Activated naive CD8-positive, alpha-beta T cell treated with anti-CD3 and anti-CD28 coated beads, Interleukin-2, amount 50 U/mL, for 24 hours (primary cell): Measurements from ENCODE around the gene LAPTM4A.
A peak's percentile ranks its signal among the peaks of the same experiment; 100 is the strongest.

Experiments
- ATAC-seq: fragments of 150-1000 bp; cut with Tn5 transposase; one replicate; pipeline ENCODE4 v1.10.0; 2021
- DNase-seq: peaks from one replicate; pipeline ENCODE4 v3.0.0; 2021
- H3K27ac Mint-ChIP-seq: one replicate; pipeline ENCODE4 v1.8.0; 2021; ENCODE audit warnings: mild to moderate bottlenecking, mixed read lengths
- H3K27me3 Mint-ChIP-seq: one replicate; pipeline ENCODE4 v1.8.0; 2021; ENCODE audit warnings: mixed read lengths
- H3K36me3 Mint-ChIP-seq: one replicate; pipeline ENCODE4 v1.8.0; 2021; ENCODE audit warnings: low read depth, mixed read lengths
- H3K4me1 Mint-ChIP-seq: one replicate; pipeline ENCODE4 v1.8.0; 2021; ENCODE audit warnings: mixed read lengths
- H3K4me3 Mint-ChIP-seq: one replicate; pipeline ENCODE4 v1.8.0; 2021; ENCODE audit warnings: mild to moderate bottlenecking, moderate library complexity, mixed read lengths
- H3K9me3 Mint-ChIP-seq: one replicate; pipeline ENCODE4 v1.8.0; 2021; ENCODE audit warnings: mixed read lengths

The LAPTM4A gene

DNA sequence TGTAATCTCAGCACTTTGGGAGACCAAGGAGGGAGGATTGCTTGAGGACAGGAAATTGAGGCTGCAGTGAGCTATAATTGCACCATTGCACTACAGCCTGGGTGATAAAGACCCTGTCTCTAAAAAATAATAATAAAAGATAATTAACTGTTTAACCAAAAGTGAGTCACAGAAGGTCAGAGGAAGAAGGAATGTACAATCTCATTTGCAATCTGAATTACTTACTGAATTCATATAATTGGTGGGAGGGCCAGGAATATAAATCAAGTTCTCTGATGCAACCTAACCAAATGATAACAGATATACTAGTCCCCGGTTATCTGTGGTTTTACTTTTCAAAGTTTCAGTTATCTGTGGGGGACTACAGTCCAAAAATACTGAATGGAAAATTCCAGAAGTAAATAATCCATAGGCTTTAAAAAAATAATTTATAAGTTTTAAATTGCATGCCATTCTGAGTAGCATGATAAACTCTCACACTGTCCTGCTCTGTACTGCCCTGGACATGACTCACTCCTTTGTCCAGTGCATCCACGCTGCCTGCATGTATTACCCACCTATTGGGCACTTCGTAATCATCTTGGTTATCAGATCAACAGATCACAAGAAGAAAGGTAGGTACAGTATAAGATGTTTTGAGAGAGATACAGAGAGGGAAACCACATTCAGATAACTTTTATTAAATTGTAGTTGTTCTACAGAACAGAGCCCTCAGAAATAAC, 26.2 kb downstream of the LAPTM4A start:
- H3K36me3 Mint-ChIP-seq = peaks cover 43% of the 10 kb centered on the region

DNA sequence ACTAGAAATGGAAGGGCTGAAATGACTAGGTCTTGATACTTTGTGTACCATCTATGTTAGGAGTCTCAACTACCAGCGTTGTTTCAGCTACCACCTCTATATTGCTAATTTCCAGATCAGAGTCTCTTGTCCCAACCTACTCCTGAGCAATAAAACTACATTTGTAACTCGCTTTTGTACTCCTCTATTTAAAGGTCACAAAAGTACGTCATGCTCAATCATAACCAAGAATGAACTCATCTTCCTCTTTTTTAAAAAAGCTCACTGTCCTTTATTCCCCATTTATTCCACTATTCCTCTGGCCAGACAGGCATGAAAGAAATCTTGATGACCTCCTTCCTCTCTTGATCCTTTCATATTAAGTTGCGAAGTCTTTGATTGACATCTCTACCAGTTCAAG, 27.7 kb downstream of the LAPTM4A start:
- H3K9me3 Mint-ChIP-seq = peaks cover 26% of the 10 kb centered on the region
- no peak for ATAC-seq
- H3K36me3 Mint-ChIP-seq = peaks cover 32% of the 10 kb centered on the region
- no peaks in the 10 kb centered on the region for H3K27me3 Mint-ChIP-seq
- H3K27ac Mint-ChIP-seq = no peak overlapping the region
- H3K4me3 Mint-ChIP-seq = no peak overlapping the region
- DNase-seq = no peak
- H3K4me1 Mint-ChIP-seq = no peaks in the 10 kb centered on the region

More for the DNA sequence above, 26.2 kb downstream of the LAPTM4A start:
- no peaks in the 10 kb centered on the region for H3K4me1 Mint-ChIP-seq
- peaks cover 18% of the 10 kb centered on the region for H3K9me3 Mint-ChIP-seq
- ATAC-seq (no peak), DNase-seq (no peak)
- no peak overlapping the region for H3K27ac Mint-ChIP-seq
- no peak overlapping the region for H3K4me3 Mint-ChIP-seq
- no peaks in the 10 kb centered on the region for H3K27me3 Mint-ChIP-seq

- H3K9me3 Mint-ChIP-seq = peaks cover 26% of the 10 kb centered on the region
- no peak overlapping the region for H3K27ac Mint-ChIP-seq
- no peak overlapping the region for H3K4me3 Mint-ChIP-seq
- H3K4me1 Mint-ChIP-seq = no peaks in the 10 kb centered on the region
- H3K27me3 Mint-ChIP-seq = no peaks in the 10 kb centered on the region
- no peak for ATAC-seq
- no peak for DNase-seq
- H3K36me3 Mint-ChIP-seq = peaks cover 18% of the 10 kb centered on the region
Observed at GRCh38 chr2:20021405-20022009, 29.9 kb downstream of the LAPTM4A start.

DNA sequence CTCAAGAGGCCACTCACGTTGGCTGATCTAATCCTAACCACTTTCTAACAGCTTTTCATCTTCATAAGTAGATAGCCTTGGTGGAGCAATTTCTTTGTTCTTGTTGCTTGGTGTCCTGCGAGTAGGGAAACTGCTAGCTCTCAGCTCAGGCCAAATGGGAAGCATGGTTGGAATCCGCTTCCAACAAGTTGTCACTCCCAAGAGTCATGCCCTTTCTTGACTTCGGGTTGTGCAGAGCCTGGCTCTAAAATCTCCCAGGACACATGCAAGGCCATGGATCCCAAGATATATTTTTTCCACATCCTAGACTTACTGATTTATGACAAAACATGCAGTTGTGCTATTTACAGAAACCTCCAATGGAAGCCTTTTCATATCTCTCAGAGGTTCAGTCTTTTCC, 31.7 kb downstream of the LAPTM4A start:
- peaks cover 27% of the 10 kb centered on the region for H3K9me3 Mint-ChIP-seq
- no peak for ATAC-seq

GRCh38 chr2:20018601-20019152, 32.8 kb downstream of the LAPTM4A start:
- no peak for ATAC-seq
- H3K9me3 Mint-ChIP-seq = peaks cover 30% of the 10 kb centered on the region

More for the DNA sequence above, 31.7 kb downstream of the LAPTM4A start:
- H3K27ac Mint-ChIP-seq = no peak overlapping the region
- H3K4me3 Mint-ChIP-seq = no peak overlapping the region
- DNase-seq = no peak
- H3K4me1 Mint-ChIP-seq = no peaks in the 10 kb centered on the region
- peaks cover 2% of the 10 kb centered on the region for H3K27me3 Mint-ChIP-seq
- H3K36me3 Mint-ChIP-seq = peaks cover 18% of the 10 kb centered on the region

DNA sequence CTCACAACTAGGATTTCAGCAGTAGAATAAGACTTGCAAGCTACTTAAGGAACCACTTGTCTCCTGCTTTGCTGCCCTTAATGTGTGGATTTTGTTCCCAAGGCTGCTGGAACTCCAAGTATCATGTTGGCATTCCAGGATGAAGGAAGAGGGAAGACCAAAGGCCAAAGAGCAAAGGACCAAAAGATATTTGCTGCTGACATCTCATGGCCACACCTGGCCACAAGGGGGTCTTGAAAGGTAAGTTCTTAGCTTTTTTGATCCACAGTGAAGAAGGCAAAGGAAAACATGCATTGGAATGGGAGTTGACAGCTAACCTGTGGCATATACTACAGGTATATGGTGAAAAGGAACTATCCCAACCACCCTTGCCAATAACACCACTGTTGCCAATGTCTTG, 35.1 kb downstream of the LAPTM4A start:
- Mint-ChIP-seq H3K36me3 (peaks cover 9% of the 10 kb centered on the region), H3K4me3 (no peak overlapping the region), H3K27ac (no peak overlapping the region), H3K9me3 (peaks cover 18% of the 10 kb centered on the region), H3K4me1 (peaks cover 3% of the 10 kb centered on the region), H3K27me3 (peaks cover 25% of the 10 kb centered on the region)
- ATAC-seq (no peak), DNase-seq (no peak)

More at GRCh38 chr2:20018601-20019152, 32.8 kb downstream of the LAPTM4A start:
- Mint-ChIP-seq H3K27me3 (peaks cover 10% of the 10 kb centered on the region), H3K27ac (no peak overlapping the region), H3K36me3 (peaks cover 18% of the 10 kb centered on the region), H3K4me1 (no peaks in the 10 kb centered on the region), H3K4me3 (no peak overlapping the region)
- no peak for DNase-seq

DNA sequence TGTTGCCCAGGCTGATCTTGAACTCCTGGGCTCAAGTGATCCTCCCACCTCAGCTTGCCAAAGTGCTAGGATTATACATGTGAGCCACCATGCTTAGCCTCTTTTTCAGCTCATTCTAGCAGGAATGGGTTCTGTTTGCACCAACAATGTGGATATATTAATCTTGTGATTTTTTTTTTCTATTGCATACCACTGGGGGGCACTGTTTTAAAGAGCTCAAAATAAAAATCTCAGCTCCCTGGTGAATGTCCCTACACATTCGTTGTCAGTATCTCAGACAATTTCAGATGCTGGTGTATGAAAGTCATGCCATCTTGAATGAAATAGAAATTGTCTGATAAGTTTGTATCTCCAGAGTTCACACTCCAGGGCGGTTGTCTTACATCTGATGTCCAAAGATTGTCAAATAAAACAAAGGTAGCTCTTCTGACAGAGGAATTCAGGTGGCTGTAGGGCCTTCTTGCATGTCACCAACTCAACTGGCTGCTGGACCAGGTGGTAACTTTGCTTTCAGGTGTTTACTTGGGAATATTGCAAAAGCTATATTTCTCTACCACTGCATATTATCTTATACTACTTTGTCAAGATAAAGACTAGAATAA, 35.8 kb downstream of the LAPTM4A start:
- peaks cover 32% of the 10 kb centered on the region for H3K27me3 Mint-ChIP-seq
- H3K4me1 Mint-ChIP-seq = peaks cover 3% of the 10 kb centered on the region
- ATAC-seq (no peak), DNase-seq (no peak)
- H3K36me3 Mint-ChIP-seq = peaks cover 5% of the 10 kb centered on the region
- H3K4me3 Mint-ChIP-seq = no peak overlapping the region
- no peak overlapping the region for H3K27ac Mint-ChIP-seq
- H3K9me3 Mint-ChIP-seq = peaks cover 15% of the 10 kb centered on the region

DNA sequence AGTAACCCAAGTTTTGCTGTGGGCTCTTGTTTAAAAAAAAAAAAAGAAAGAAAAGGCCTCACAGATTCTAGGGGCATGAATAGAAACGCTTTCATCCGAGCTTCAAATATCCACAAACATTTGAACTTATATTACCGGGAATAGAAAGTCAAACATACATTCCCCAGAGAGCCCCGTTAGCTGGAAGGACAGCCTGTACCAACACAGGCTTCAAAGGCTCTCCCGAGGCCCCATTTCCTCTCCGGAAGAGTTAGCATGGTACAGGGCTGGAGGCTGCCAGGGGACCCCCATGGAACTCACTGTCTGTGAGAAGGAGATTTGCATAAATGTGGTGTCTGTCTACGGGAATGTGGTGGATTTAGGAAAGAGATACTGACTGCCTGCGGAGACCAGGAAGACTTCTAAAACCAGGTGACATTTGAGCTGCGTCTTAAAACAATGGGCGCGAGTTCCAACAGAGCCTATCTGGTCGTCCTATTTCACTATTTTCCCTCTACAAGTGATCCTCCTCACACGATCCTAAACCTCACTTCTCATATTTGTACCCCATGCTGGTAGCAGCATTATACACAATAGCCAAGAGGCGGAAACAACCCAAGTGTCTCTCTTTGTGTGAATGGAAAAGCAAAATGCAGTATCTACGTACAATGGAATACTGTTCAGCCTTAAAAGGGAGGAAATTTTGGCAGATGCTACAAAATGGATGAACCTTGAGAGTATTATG, 38.1 kb downstream of the LAPTM4A start:
- peaks cover 40% of the 10 kb centered on the region for H3K27me3 Mint-ChIP-seq
- H3K36me3 Mint-ChIP-seq = no peaks in the 10 kb centered on the region
- no peak for DNase-seq

GRCh38 chr2:20012282-20013125, 38.9 kb downstream of the LAPTM4A start, which contains the start of gene MATN3:
Gene MATN3, minus strand, starts transcription at chr2:20012668. Its CDS starts 37 bp downstream, at chr2:20012631.
- H3K4me1 Mint-ChIP-seq = peaks cover 3% of the 10 kb centered on the region
- ATAC-seq = peak; percentile 33
- H3K27ac Mint-ChIP-seq = no peak within 1 kb of the TSS
- no peaks in the 10 kb centered on the region for H3K36me3 Mint-ChIP-seq
- H3K27me3 Mint-ChIP-seq = peaks cover 43% of the 10 kb centered on the region
- peaks cover 4% of the 10 kb centered on the region for H3K9me3 Mint-ChIP-seq
- H3K4me3 Mint-ChIP-seq = peak within 1 kb of the TSS; percentile 53
- DNase-seq = no peak

More for the DNA sequence above, 38.1 kb downstream of the LAPTM4A start:
- no peak for ATAC-seq
- Mint-ChIP-seq H3K9me3 (peaks cover 4% of the 10 kb centered on the region), H3K4me1 (peaks cover 3% of the 10 kb centered on the region), H3K4me3 (peak overlapping the region; percentile 15), H3K27ac (no peak overlapping the region)

GRCh38 chr2:20012032-20012281, 39.5 kb downstream of the LAPTM4A start:
- H3K27ac Mint-ChIP-seq = no peak overlapping the region
- H3K4me1 Mint-ChIP-seq = peaks cover 3% of the 10 kb centered on the region
- H3K27me3 Mint-ChIP-seq = peaks cover 45% of the 10 kb centered on the region
- ATAC-seq (no peak), DNase-seq (no peak)
- H3K4me3 Mint-ChIP-seq = peak overlapping the region; percentile 53
- H3K9me3 Mint-ChIP-seq = peaks cover 4% of the 10 kb centered on the region
- H3K36me3 Mint-ChIP-seq = no peaks in the 10 kb centered on the region

DNA sequence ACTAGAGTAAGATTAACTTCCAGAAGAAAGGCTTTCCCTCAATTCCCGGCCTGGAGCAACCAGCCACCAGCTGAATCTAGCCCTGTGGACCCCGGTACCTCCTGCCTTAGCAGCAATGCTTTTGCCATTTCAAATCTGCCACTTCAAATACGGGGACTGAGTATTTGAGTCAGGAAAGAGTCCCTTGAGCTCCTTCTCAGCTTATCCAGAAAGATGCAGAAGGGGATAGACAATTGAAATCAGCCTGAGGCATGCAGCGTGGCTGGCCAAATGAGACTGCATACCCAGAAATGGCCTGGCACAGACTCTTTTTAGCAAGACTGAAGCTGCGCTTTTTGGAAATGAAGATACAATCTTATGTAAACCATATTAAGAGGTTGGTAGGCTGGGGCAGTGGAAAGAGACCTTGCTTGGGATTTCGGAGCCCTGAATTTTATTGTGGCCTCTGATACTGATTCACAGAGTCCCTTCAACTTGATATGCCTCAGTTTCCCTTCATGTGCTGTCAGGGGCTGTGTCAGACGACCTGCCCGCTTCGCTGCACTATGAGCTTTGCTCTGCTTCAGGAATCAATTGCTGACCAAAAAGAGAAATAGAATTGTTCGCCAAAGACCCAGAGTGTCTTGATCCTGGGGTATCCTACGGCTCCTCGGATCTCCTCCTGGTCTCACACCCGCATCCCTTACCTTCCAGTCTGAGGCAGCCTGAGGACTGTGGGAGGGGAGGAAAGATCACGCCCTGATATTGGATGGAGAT, 40.0 kb downstream of the LAPTM4A start:
- ATAC-seq (no peak), DNase-seq (no peak)
- Mint-ChIP-seq H3K27ac (no peak overlapping the region), H3K4me1 (peaks cover 3% of the 10 kb centered on the region), H3K9me3 (peaks cover 4% of the 10 kb centered on the region), H3K36me3 (no peaks in the 10 kb centered on the region), H3K4me3 (peak overlapping the region; percentile 53), H3K27me3 (peaks cover 45% of the 10 kb centered on the region)

DNA sequence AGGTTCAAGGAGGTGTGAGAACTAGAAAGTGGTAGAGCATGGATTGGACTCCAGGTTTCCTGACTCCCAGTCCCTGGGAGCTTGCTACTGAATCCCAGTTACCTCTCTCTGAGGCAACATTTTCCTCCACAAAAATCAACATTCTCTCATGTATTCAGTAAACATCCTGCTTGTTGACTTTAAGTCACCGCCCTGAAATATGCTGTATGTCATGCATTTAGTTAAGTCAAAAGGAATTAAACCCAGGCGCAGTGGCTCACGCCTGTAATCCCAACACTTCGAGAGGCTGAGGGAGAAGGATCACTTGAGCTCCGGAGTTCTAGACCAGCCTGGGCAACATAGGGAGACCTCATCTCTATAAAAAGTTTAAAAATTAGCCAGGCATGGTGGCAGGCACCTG, 42.7 kb downstream of the LAPTM4A start:
- Mint-ChIP-seq H3K9me3 (no peaks in the 10 kb centered on the region), H3K27ac (no peak overlapping the region), H3K36me3 (no peaks in the 10 kb centered on the region), H3K27me3 (peaks cover 35% of the 10 kb centered on the region), H3K4me1 (peaks cover 3% of the 10 kb centered on the region), H3K4me3 (no peak overlapping the region)
- no peak for DNase-seq
- ATAC-seq = no peak

GRCh38 chr2:20005891-20006470, 45.4 kb downstream of the LAPTM4A start:
- ATAC-seq = no peak
- H3K27me3 Mint-ChIP-seq = peaks cover 21% of the 10 kb centered on the region
- H3K36me3 Mint-ChIP-seq = no peaks in the 10 kb centered on the region
- DNase-seq = no peak
- H3K9me3 Mint-ChIP-seq = no peaks in the 10 kb centered on the region
- H3K27ac Mint-ChIP-seq = no peak overlapping the region
- no peak overlapping the region for H3K4me3 Mint-ChIP-seq
- no peaks in the 10 kb centered on the region for H3K4me1 Mint-ChIP-seq
